SK-N-DZ (cell line): ENCODE measurements around the gene DAPP1.

Experiments used
- DNase-seq: peaks from one replicate; pipeline ENCODE4 v3.0.0-alpha.2; 2015; ENCODE audit warnings: low spot score

DAPP1 gene

DNA sequence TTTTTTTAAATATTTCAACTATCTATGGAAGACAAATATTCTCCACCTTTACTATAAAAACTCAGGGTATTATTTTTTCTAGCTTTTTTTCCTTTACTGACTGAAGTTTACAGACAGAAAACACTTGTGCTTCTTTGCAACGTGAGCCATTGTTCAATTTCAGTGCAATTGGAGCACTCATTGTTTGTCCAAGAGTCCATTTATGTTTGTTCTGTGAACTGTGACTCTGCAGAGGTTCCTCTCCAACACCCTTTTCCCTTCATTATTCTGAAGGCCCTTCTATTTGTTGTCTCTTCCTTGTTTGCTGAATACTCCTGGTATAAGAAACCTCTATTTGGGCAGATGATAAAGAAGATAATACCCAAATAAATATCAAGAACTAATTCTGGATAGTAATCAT lies 37.4 kb downstream of the DAPP1 start:
- DNase-seq = no peak

DNA sequence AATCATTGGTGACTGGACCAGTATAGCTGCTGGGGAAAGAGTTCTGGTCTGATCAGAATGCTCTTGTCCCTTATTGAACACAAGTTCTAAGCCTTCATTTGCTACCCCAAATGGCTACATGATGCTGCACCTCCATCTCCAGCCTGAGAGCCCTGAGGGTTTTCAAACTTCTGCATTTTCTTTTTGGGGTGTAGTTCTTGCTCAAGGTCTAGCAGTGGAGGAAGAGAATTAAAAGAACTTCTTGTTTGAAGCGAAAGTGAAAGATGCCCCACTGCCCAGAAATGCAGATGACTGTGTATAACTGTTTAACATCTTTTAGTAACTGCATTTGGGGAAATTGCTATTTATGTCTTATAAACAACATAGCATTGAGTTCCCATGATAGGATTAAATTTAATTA lies 39.1 kb downstream of the DAPP1 start:
- DNase-seq = no peak

DNA sequence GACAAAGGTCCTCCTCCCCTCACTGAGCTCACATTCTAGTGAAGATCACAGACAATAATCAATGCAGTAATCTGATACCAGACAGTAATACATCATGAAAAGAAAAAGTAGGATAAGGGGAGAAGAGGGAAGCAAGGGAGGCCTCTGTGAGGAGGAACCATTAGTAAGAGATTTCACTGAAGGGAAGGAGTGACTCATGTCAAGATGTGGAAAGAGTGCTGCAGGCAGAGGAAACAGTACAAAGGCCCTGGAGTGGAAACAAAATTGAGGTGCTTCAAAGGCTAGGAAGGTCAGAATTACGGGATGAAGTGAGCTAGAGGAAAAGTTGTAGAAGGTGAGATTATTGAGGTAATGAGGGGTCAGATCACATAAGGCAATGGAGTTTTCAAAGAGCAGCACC lies 39.5 kb downstream of the DAPP1 start:
- no peak for DNase-seq

DNA sequence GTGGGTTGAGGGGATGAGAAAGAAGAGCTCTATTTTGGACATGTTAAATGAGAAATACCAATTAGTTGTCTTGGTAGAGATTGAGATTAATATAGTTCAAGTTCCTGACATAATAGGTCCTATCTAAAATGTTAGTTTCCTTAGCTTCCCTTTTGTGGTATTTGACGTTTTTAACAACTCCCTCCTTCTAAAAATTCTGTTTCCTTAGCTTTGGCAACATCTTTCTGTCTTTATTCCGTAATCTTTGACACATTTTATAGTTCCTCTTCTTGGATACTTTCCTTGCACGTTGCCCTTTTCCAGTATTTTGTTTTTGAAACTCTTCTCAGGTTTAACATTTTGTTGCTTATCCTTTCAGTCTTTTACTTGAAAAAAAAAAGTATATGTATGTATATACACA lies 40.7 kb downstream of the DAPP1 start:
- DNase-seq = no peak

DNA sequence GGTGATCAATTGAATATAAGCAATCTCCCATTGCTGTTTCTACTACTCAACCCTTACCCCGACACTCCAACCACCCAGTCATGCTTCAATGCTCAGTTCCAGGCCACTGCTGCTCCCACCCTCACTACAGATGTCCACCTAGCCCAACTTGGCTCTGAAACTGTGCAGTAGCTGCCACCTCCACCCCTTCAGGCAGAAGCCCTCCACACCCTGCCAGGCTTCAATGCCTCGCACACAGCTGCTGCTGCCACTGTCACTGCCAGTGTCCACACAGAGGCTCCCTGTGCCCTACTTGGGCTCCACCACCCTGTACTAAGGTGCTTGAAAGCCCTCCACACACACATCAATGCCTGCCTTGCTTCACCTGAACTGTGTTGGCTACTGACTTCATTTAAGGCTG lies 43.0 kb downstream of the DAPP1 start:
- no peak for DNase-seq

DNA sequence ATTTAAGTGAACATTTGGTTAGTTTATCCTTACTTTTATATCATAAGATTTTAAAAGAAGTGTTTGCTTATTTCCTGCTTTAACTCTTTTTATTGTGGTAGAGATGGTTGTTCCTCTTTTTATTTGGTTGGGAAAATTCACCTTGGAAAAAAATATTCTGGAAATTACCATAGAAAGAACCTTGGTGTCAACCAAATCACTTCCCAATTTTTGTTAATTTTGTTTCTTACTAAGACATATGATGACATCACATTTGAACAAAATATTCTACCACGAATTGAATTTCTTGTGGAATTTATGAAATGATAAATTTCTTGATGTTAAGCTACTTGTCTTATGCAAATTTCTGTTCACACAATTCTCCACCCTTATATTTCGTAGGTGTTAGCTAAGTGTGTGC lies 43.9 kb downstream of the DAPP1 start:
- no peak for DNase-seq

DNA sequence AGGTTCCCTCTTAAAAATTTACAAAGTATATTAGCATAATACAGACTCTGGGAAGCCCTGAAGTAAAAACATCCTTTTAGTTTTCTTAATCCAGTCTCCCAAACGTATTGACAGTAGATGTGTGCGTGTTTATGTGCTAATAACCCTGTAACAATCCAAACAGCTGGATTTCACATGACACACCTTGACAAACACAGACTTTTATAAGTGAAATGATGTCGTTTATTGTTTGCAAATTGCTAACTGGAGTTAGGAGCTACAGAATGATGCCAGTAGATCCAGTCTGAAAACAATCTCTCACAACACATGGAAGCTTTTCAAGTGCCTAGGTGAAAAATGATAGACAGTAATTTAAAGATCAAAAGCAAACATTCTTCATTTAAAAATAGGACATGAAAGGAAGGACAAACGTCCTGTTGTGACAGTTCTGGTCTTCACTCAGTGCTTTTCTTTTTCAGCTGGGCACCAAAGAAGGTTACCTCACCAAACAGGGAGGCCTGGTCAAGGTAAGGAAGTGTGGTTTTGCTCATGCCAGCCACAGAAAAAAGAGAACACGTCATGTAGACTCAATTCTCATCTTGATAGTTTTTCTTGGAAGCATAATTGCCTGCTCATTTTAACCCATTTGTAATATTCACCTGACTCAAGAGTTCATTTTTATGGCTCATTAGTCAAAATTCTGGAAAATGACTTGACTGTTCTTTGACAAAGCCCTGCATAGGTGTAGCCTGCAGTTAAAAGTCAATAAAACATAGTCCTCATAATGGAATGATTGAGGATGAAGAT lies 44.7 kb downstream of the DAPP1 start:
- DNase-seq = no peak

DNA sequence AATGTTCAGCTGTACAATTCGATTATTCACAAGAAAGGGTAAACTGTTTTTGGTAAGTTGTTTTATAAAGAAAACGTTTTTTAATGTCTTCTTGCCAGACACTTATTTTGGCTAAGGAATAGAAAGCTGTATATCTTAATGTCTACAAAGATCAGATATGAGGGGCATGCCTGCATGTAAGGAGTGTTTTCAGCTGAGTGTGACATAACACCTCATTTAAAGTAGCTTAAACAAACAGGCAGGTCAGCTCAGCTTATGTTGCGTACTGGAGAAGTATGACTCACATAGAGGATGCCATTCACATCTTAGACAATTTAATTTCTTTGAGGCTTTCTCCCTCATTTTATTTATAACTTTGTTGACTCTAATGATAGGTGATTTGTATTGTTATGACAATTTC lies 47.2 kb downstream of the DAPP1 start:
- no peak for DNase-seq

DNA sequence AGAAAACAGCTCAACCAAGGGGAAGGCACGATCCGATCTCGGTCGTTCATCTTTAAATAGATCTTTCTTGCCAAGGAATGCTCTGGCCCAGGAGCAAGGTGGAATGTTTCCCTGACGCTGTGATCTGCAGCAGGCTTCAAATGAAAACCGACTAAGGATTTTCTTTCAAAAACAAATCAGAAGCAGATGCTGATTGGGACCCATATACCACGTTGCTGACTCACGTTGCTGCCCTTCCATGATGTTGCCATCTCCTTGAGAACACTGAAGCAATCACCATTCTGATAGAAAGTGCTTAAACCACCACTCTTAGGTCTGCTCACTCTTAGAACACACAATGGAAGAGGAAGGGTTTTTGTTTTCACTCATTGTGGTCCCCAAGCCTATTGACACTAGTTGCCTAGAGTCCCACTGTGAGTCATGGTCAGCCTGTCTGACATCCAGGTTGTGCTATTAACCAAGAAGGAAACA lies 51.5 kb downstream of the DAPP1 start:
- DNase-seq = no peak

DNA sequence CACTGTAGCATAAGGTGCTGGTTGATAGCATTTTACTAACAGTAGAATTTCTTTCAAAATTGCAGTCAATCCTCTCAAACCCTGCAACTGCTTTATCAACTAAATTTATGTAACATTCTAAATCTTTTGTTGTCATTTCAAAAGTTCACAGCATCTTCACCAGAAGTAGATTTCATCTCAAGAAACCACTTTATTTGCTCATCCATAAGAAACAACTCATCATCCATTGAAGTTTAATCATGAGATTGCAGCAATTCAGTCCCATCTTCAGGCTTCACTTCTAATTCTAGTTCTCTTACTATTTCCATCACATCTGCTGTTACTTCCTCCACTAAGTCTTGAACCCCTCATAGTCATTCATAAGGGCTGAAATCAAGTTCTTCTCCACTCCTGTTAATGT lies 55.9 kb downstream of the DAPP1 start:
- no peak for DNase-seq

DNA sequence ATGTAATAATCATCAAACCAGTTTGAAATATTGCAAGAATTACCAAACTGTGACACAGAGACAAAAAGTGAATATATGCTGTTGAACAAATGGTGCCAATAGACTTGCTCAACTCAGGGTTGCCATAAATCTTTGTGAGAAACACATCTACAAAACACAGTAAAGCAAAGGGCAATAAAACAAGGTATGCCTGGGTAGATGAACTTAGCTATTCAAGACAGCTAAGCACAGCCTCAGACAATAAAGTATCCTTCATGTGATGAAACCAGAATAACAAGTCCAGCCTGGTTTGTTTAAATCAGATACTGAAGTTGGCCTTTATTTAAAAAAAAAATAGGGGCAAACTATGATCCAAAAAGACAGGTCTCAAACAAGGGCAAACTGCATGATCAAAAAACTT lies 58.4 kb downstream of the DAPP1 start:
- DNase-seq = no peak

DNA sequence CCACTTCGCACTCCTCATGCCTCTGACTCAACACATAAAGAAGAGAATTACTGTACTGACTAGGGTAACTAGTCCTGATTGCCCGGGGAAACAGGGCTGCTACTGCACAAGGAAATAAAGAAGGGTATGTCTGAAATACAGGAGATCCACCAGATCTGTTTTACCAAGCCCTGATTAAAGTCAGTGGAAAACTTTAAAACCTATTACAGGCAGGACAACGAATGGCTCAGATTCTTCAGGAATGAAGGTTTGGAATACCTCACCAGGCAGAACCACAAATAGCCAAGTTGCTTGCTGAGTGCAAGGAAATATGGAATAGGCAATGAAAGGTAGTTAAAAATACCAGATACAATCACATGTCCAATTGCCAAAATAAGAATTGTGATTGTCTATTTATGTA lies 60.3 kb downstream of the DAPP1 start:
- no peak for DNase-seq

DNA sequence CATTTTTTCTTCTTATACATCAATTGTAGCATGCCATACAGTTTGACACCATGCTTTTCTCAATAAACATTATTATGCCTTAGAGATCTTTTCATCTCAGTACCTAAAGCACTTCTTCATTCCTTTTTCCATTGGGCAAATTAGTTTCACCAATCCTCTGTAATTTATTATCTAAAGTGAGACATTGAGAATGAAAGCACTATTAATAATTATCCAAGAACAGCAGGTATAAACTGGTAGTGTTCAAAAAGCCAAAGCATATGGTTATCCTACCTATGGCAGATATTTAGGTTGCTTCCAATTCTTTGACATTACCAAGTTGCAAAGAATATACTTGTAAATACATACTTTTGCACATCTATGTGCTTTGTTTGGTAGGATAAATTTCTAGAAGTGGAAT lies 62.0 kb downstream of the DAPP1 start:
- no peak for DNase-seq

DNA sequence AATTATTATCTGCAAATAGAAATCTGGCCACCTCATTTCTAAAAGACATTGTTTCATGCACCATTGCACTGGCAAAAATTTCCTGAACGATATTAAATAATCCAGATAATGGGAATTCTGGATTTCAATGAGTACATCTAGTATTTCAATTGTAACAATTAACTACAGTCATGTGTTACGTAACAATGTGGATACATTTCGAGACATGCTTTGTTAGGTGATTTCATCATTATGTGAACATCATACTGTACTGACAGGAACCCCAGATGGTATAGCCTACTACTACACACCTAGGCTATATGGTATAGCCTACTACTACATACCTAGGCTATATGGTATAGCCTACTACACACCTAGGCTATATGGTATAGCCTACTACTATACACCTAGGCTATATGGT lies 62.8 kb downstream of the DAPP1 start:
- DNase-seq = no peak

DNA sequence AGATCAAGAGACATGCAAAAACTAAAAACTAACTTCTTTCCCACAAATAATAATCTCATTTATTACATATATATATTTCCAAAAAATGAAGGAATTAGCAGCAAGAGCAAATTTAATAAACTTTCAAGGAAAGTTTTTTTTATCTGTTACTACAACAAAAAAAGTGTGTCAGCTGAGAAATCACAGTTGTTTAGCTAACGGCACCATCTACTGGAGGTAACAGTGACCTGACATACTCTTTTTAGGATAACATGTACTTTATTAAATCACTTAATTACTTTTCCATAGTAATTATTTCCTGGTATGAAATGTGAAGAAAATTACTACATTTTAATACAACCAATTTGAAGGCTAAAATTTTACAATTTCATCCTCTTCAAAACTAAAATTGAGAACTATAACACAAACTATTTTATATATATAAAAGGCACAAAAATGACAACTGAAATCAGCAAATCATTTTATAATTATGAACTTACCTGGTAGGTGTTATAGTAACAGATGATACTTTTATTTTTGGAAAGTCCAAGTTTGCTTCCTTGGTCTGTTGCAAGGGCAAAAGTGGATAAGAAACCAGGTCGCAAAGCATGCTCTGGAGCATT lies 68.5 kb downstream of the DAPP1 start:
- peak; percentile 9 for DNase-seq

DNA sequence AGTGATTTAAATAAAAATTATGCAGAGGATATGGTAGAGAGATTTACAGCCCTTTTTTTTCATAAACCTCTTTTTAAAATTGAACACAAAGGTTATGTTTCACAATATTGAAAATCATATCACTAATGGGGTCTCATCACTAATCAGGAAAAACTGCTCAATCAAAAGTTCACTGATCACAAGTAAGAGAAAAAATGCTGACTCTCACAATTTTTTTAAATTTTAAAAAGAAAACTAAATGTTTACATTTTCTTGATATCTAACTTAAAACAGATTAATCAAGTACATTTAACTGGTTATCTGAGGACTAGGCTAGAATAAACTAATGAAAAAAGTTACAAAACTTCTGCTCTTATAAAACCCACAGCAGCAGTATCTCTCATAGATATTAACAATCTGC lies 69.1 kb downstream of the DAPP1 start:
- no peak for DNase-seq

DNA sequence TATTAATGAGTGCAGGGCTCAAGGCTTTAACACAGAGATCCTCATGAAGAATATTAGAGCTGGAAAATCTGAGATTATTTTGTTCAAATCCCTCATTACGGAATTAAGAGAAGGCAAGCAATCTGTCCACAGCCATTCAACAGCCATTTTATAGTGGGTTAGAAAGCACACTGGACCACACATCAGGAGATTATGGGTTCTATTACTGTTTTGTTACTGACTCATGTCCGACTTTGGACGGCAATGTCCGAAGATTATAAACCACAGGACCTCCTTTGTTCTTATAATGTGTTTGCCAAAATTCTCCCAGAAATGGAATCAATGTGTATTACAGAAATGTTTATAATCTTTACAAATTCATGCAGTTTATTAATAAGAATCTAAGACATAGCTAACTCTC lies 69.5 kb downstream of the DAPP1 start:
- no peak for DNase-seq

DNA sequence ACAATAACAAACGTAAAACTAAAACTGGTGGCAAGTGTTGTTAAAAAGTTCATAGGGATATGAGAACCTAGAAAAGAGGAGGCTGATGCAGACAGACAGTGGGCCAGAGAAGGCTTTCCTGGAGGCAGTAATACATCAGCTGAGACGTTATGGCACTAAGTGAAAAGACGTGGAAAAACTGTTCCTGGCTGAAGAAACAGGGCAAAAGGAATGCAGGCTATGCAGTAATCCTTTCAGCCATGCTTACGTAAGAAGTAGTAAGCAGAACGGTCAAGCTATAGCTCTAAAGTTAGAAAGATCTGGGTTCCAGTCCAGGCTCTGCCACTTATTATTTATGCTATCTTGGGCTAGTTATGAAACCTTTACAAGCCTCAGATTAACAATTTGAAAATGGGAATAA lies 71.2 kb downstream of the DAPP1 start:
- no peak for DNase-seq

DNA sequence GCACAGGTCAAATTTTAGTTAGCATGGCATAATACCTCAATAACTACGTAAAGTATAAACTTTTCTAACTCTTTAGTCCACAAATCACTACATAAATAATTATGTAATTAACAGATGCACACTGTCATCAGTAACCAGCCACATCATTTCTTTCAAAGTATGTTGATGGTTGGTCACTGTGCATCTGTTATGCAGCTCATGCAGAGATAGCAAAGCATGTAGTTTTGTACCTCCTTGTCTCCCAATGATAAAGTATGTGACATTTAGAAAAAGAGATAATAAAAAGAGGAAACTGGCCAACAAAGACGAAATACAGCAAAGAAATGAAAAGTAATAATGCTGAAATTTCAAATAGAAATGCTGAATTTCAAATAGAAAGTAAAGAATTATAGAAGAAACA lies 74.7 kb downstream of the DAPP1 start:
- no peak for DNase-seq

DNA sequence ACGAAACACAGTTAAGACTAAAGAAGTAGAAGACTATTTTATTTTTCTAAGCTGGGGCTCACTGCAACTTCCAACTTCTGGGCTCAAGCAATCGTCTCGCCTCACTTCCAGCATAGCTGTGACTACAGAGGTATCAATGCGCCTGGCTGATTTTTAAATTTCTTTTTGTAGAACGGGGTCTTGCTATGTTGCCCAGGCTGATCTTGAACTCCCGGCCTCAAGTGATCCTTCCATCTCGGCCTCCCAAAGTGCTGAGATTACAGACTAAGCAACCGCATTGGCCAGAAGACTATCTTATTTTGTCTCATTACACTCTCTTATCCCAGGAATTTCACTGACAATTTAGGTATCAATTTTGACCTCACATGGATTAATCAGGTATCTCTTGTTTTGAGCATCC lies 76.4 kb downstream of the DAPP1 start:
- DNase-seq = no peak

DNA sequence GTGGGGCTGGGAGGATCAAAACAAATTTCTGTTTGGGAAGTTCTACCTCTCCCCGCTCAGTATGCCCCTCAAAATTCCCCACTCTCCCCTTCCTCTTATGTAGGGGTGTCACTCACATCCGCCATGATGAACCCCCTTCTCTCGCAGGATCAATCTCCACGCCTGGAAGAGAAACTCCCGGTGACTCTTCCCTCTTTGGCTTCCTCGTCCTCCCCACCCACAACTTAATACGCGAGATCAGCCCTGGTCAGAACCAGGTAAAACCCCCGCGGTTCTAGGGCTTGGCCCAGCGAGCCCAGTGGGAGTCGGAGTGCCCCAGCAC lies 77.2 kb downstream of the DAPP1 start:
- DNase-seq = peak; percentile 1

DNA sequence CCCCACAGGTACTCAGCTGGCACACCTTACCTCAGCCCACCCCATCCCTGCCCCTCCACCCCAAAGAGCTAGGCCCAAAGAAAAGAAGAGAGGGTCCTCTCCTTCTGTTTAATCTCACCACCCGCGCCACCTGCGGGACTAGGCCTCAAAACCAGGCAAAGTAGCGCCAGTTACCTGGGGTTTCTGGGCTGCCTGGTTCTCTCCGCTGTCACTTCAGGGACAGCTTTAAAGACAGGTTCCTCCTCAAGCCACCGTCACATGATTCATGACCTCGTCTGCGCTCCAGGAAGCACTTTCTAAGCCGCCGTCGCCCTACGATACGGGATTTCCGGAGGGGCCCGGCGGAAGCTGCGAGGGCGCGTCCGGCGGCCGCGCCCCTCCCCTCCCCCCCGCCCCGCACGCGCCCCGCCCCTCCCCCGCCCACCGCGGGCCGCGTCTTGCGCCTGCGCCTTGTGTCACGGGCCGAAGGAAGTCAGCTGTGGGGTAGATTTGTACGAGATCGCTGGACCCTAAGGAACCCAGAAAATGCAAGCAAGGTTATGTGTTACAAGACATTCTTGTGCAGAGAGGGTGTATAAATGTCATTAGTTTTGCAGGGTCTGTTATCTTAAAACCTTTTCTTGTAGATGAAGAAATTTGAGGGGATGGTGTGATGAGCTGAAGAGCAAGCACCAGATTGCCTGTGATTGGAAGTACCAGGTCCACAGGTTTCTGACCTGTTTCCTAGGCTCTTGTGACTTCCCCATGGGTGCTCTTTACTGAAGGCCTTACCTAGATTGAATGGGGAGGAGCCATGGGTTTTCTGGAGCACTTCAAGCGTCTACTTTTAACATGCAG lies 77.8 kb downstream of the DAPP1 start, which contains the start of gene LAMTOR3:
Gene LAMTOR3 (minus strand): TSS at position 267 of the 837 bp plus-strand sequence. CDS start 464 bp downstream, outside the sequence.
- DNase-seq = peak; percentile 87

DNA sequence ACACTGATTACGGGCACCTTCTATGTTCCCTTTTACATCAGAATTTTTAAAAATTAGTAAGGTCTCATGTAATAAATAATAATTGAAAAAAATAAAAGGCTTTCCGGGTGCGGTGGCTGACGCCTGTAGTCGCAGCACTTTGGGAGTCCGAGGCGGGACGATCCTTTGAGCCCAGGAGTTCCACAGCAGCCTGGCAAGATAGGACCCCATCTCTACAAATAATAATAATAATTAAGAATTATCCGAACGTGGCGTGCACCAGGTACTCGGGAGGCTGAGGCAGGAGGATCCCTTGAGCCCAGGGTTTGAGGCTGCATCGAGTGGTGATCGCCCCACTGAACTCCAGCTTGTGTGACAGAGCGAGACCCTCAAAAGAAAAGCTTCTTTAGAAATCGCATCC lies 78.4 kb downstream of the DAPP1 start:
- no peak for DNase-seq
